ENCODE data around the gene WDR18. TPM values are rescaled to one million over a fixed set of nuclear protein-coding genes. Genes with fewer than 3 reads are reported as not detected.

The WDR18 gene
- total RNA-seq, 1 experiment from 2014 or later = 94.7 TPM

DNA sequence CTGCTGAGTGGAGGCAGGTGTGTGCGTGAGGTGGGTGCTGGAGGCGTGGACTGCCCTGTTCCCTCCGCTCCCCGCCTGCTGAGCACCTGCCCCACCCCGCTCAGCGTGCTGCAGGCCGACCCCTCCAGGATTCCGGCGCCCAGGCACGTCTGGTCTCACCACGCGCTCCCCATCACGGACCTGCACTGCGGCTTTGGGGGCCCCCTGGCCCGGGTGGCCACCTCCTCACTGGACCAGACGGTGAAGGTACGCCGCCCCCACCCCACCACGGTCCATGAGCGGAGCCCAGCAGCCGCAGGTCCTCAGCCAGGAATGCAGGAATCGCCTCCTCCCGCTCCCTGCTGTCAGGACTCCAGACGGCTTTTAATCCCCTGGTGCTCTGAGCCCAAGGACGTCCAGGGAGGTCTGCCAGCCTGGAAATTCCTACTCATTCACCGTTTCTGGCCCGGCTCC, 6.0 kb downstream of the WDR18 start:
- Histone ChIP-seq H2BK12ac (ENCODE audit: insufficient read length, low read depth, low read length) (no peak overlapping the region), H3K79me1 (ENCODE audit: insufficient read depth, low read depth, low read length, poor library complexity, severe bottlenecking) (no peaks in the 10 kb centered on the region), H2BK15ac (ENCODE audit: low read depth, low read length) (no peak overlapping the region), H4K20me1 (ENCODE audit: control insufficient read depth, insufficient read depth, insufficient read length) (peaks cover 3% of the 10 kb centered on the region), H3K56ac (ENCODE audit: insufficient read length, low read depth, low read length) (no peak overlapping the region), H3K9ac (ENCODE audit: extremely low read depth, insufficient read length, low read length) (no peak overlapping the region), H4K91ac (ENCODE audit: insufficient read length, low read depth, low read length) (no peak overlapping the region), H2BK20ac (ENCODE audit: low read depth, low read length, poor library complexity, severe bottlenecking) (no peak overlapping the region), H3T11ph (ENCODE audit: low read length) (no peak overlapping the region), H3K27ac (ENCODE audit: insufficient read length, low read depth, low read length) (no peak overlapping the region), H3K27me3 (ENCODE audit: insufficient read depth, low read length) (no peaks in the 10 kb centered on the region), H2BK120ac (ENCODE audit: low read depth, low read length, poor library complexity, severe bottlenecking) (no peak overlapping the region), H2BK5ac (ENCODE audit: insufficient read length, low read length) (no peak overlapping the region), H3K14ac (ENCODE audit: insufficient read depth, low read length) (no peak overlapping the region), H2AFZ (ENCODE audit: low read length) (no peak overlapping the region), H3K9me3 (ENCODE audit: control insufficient read depth, low read depth, low read length) (no peaks in the 10 kb centered on the region), H3K4ac (ENCODE audit: low read depth, low read length) (no peak overlapping the region), H3K79me2 (ENCODE audit: insufficient read depth, low read length) (no peaks in the 10 kb centered on the region), H3K18ac (ENCODE audit: insufficient read length, low read depth, low read length) (no peak overlapping the region), H4K5ac (ENCODE audit: insufficient read length, low read depth, low read length) (no peak overlapping the region), H3K23me2 (ENCODE audit: insufficient read length, low read depth, low read length, poor library complexity, severe bottlenecking) (no peaks in the 10 kb centered on the region), H3K4me1 (ENCODE audit: insufficient read depth, low read length) (no peaks in the 10 kb centered on the region), H2AK5ac (ENCODE audit: insufficient read length, low read length) (no peak overlapping the region), H4K8ac (replicated peaks; ENCODE audit: insufficient read length, low read depth, low read length) (no peak overlapping the region), H3K4me2 (ENCODE audit: insufficient read depth, insufficient read length, low read length) (no peak overlapping the region), H3K23ac (ENCODE audit: insufficient read length, low read depth, low read length) (no peak overlapping the region)
- Mint-ChIP-seq H3K36me3 (ENCODE audit: insufficient read depth in 1 of 3, low read depth in 3 of 3) (peaks cover 10 to 41% (median 38%) of the 10 kb centered on the region in 3 experiments; a peak in 6 of 7 replicates), H3K4me1 (peaks cover 0 to 14% of the 10 kb centered on the region in 2 experiments), H3K27ac (no peak overlapping the region), H3K4me3 (no peak overlapping the region), H3K27me3 (ENCODE audit: low read depth) (no peaks in the 10 kb centered on the region), H3K9me3 (no peaks in the 10 kb centered on the region)
- DNase-seq = no peak
- no CpG with 5 or more reads among the region's 27 CpGs for WGBS (ENCODE audit: extremely low coverage, insufficient read length, low lambda C conversion rate)
- TF ChIP-seq, protein P1, sequence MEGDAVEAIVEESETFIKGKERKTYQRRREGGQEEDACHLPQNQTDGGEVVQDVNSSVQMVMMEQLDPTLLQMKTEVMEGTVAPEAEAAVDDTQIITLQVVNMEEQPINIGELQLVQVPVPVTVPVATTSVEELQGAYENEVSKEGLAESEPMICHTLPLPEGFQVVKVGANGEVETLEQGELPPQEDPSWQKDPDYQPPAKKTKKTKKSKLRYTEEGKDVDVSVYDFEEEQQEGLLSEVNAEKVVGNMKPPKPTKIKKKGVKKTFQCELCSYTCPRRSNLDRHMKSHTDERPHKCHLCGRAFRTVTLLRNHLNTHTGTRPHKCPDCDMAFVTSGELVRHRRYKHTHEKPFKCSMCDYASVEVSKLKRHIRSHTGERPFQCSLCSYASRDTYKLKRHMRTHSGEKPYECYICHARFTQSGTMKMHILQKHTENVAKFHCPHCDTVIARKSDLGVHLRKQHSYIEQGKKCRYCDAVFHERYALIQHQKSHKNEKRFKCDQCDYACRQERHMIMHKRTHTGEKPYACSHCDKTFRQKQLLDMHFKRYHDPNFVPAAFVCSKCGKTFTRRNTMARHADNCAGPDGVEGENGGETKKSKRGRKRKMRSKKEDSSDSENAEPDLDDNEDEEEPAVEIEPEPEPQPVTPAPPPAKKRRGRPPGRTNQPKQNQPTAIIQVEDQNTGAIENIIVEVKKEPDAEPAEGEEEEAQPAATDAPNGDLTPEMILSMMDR (conservative IDR thresholded peaks at IDR 0.05) = no peak

Measured in H9 (cell line).